Activated T-cell treated with anti-CD3 and anti-CD28 coated beads, Interleukin-2, amount 50 U/mL, for 1 hour (primary cell): ENCODE measurements around the gene EEF2KMT.
"Not testable (repeated sequence)": the region's sequence is repeated elsewhere in the genome, so short reads cannot be mapped to it uniquely, and the experiment has no call there.

Source experiments
- DNase-seq: peaks from one replicate; pipeline ENCODE4 v3.0.0-alpha.2; 2020

EEF2KMT gene

GRCh38 chr16:5070431-5071186 lies 27.0 kb downstream of the EEF2KMT start:
- DNase-seq: no peak

DNA sequence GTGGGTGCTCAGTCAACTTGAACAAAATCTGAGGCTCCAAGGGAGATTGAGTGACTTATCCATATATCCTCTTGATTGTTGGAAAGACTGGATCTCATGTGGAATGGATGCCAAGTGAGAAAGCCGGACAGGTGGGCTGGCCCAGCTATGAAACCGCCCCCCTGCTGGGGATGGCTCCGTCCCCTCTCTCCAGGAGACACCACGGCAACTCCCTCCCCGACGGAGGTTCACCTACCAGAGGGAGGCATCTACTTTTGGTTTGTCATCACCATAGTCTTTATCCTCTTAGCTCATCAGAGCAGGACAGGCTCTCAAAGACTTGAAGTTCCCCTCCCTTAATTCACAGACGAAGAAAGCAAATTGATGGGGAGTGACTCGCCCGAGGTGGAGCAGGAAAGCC lies 27.7 kb downstream of the EEF2KMT start:
- no peak for DNase-seq

DNA sequence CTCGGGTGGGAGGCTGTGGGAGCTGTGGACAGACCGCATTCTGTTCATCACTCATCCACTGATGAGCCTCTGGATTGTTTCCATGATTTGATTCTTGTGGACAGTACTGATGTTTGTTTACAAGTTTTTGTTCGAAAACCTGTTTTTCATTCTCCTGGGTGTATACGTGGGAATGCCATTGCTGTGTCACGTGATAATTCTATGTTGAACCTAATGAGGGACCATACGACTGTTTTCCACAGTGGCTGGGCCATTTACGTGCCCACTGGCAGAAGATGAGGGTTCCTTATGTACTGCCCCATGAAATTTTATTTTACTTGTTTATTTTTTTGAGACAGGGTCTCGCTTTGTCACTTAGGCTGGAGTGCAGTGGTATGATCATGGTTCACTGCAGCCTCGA lies 28.5 kb downstream of the EEF2KMT start:
- no peak for DNase-seq

GRCh38 chr16:5066511-5066910 lies 31.1 kb downstream of the EEF2KMT start:
- no peak for DNase-seq

DNA sequence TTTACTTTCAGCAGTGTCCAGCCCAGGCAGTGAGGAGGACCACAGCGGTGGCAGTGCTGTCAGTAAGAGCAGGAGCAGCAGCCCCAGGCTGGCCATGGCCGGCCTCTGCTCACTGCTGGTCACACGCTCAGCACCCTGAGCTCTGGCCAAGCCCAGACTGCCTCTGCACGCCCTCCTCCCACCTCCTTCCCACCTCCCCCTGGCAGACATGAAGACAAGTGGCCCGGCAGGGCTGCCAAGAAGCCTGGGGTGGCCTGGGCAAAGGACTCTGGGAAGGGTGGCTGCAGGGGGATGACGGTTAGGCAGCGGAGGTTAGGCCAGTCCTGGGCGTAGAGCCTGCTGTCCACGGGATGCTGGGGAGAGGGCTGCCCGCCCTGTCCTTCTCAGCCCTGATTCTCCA lies 31.8 kb downstream of the EEF2KMT start, which contains the start of gene C16orf89:
Gene C16orf89, minus strand, starts transcription at position 144 of the 400 bp plus-strand sequence. Its CDS starts 48 bp downstream, at position 96.
- no peak for DNase-seq

DNA sequence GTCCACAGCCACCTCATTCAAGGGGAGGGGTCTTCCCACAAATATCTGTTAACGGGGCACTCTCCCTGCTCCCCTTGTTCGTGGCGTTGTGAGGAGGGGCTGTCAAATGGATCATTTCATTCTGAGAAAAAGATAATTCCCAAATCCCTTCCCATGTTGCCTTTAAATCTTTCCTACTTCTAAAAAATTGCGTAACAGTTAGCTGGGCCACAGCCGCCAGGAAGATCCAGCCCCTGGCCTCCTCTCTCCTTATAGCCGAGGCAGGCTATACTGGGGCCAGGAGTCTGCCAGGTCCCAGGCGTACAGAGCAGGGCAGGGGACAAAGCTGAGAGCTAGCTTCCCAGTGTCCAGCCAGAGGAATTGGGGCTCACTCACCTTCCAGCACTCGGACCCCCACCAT lies 32.3 kb downstream of the EEF2KMT start:
- DNase-seq: no peak

- DNase-seq: no peak
These were observed 32.7 kb downstream of the EEF2KMT start for GRCh38 chr16:5064915-5065314.

- no peak for DNase-seq
These were observed 34.5 kb downstream of the EEF2KMT start for GRCh38 chr16:5062790-5063765.

DNA sequence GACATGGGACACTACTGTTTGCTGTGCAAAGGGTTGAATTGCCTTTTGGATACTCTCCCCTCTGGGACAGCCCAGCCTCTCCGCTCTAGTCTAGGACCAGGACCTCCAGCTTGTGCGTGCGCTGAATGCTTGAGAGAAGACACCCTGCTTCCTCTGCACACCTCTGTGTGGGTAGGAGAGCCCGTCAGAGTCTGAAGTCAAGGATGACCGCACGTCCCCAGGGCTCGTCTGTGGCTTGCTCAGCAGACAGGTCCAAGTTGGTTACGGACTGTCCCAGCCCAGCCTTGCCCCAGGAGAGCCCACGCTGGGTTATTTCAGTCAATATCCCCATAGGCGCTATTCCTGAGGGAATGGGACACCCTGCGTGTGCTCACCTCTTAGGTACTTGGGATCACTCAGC lies 35.5 kb downstream of the EEF2KMT start:
- no peak for DNase-seq

GRCh38 chr16:5060073-5060641 lies 37.4 kb downstream of the EEF2KMT start:
- no peak for DNase-seq

GRCh38 chr16:5059386-5060072 lies 38.1 kb downstream of the EEF2KMT start:
- no peak for DNase-seq

DNA sequence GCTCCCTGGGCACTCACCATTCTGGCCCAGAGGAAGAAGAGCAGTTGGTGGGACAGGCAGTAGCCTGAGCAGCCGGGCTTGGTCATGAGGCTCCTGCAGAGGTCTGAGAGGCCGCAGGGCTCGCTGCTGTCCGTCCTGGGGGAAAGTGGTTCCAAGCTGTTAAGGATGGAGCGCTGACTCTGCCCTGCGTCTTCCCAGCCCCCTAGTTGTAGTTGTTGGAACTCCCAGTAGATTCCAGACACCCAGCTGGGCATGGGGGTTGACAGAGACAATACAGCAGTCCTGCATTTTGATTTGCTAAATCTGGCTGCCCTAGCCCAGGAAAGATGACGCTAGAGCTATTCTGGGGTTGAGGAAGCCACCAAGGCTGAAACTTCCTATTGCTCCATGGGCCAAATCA lies 39.1 kb downstream of the EEF2KMT start:
- no peak for DNase-seq

DNA sequence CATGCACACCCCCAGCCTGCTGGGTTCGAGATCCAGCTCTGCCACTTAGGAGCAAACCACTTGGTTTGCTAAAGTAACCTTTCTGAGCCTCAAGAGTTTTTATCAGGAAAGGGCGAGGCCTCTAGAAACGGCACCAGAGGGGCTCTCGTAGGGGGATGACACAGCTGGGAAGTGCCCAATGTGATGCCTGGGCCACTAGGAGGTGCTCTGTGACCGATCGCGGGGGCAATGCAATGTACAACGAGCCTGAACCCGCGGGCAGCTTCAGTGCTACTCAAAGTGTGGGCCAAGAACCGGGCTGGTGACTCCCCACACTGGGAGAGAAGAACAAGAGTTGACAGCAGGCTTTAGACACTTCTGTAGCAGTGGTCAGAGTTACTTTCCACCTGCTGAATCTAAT lies 41.2 kb downstream of the EEF2KMT start:
- DNase-seq: peak; percentile 43

- no peak for DNase-seq
These were observed 42.4 kb downstream of the EEF2KMT start for GRCh38 chr16:5054876-5055865.

GRCh38 chr16:5046914-5047313 lies 50.7 kb downstream of the EEF2KMT start:
- no peak for DNase-seq

DNA sequence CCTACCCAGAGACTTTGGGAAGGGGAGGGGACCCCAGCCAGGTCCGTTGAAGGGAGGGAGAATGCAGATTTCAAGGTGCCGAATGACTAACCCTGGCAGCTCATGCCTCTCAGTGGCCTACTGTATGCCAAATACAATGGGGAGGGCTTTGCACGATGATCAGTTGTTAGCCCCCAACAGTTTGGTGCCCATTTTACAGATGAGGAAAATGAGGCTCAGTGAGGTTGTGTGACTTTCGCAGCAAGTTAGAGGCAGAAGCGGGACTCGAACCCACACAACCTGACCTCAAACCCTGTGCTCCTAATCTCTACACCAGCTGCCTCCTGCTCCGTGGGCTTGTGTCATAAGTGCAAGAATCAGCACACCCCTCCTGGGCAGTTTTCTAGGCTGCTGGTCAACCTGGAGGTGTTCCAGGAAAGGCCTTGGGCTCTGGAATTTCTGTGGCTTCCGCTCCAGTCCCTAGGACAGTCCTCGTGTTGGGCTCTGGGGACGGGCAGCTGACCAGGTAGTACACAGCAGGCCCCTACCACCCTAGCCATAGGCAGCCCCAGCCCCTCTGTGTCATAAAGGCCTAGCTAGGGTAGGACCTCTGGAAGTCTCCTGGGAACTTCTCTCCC lies 52.0 kb downstream of the EEF2KMT start:
- no peak for DNase-seq

GRCh38 chr16:5044581-5044980 lies 53.0 kb downstream of the EEF2KMT start:
- not testable (repeated sequence) for DNase-seq

DNA sequence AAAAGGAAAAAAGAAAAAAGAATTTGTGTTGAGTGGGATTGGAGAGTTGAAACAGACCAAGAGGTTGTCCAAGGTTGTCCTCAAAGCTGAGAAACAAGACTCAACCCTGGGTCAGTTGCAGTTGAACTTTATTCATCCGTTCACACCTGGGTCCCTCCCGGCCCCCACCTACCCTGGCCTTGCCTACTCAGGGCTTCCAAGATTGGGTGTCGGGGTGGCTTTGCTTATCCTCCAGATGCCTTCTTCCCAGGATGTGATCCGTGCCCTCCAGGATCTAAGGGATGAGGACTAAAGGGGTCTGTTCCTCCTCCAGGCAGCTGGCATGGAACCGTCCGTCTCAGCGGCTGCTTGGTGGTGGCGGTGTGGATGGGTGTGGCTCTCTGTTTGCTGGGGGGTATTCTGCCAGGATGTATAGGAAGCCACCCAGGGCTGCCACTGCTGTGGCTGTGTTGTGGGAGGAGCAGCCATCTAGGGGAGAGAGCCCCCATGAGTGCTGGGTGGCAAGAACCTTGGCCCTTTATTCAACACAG lies 53.5 kb downstream of the EEF2KMT start:
- DNase-seq: no peak

DNA sequence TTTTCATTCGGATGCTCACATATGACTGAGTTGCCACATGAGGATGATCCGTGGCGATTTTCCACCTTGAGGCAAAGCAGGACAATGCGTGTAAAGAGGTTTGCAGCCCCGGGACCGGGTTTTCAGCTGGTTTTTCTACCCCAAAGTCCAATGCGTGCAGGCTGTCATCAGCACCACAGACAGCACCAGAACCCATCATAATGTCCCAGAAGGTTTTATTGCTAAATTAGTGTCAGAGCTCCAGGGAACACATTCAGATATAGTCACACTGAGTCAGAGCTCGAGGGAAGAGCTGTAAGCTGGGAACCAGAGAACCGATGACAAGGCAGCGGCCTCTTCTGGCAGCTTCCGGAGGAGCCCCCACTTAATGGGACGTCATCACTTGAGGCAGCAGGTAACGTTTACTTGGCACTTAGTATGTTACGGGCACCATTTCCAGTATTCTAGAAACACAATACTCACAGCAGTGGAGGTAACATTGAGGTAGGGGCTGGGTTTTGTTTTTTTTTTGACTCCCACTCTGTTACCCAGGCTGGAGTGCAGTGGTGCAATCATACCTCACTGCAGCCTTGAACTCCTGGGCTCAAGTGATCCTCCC lies 54.9 kb downstream of the EEF2KMT start:
- no peak for DNase-seq

GRCh38 chr16:5041600-5042133 lies 55.9 kb downstream of the EEF2KMT start:
- no peak for DNase-seq
